ENCODE measurements around the gene CDK9. TPM values are rescaled to one million over a fixed set of nuclear protein-coding genes. Genes with fewer than 3 reads are reported as not detected.
A peak's percentile ranks its signal among the peaks of the same experiment; 100 is the strongest.

The CDK9 gene
- polyA plus RNA-seq, 1 experiment = 45.9 TPM

DNA sequence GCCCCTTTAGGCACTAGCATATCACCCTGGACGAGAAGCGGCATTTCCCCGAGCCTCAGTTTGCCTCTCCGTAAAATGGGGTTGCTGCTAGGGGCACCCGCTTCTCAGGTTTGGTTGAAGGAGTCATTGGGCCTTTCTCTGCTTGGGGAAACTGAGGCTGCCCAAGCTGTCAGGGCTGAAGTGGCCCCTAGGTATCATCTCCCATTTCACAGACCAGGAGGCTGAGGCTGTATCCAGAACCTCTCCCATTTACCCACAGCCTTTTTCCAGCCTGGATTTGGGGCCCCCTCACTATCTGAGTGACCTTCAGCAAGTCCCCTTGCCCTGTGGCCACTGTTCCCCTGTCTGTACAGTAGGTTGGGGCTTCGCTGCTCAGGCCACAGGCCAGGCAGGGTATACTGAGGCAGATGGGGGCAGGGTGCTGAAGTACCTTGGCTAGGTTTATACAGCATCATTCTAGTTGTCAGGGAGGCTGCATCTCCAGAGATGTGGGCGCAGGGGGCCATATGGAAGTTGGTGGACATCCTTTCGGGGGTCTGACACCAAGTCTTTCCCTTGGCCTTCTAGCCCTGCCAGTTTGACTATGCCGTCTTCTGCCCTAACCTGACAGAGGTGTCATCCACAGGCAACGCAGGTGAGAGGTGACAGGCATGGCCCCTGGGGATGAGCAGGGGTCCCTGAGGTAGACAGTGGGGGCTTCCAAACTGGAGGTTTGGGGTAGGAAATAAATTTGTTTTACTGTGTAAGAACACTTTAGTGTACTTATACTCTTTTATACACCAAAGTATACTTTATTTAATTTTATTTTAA, 24.7 kb downstream of the CDK9 start:
- ChIA-PET POLR2A (no interaction called here), CTCF (no interaction called here)
- no peak for TF ChIP-seq CTCF (IDR thresholded peaks at IDR 0.05; ENCODE audit: low read depth, low read length)
- no peak for DNase-seq (ENCODE audit: low read depth, low spot score)
- Histone ChIP-seq H3K27ac (ENCODE audit: low read depth, low read length) (no peak overlapping the region), H3K4me3 (ENCODE audit: low read depth, low read length) (no peak overlapping the region), H3K27me3 (ENCODE audit: control insufficient read depth, insufficient read depth, low read length) (no peaks in the 10 kb centered on the region), H3K9me3 (ENCODE audit: control insufficient read depth, insufficient read depth, low read length) (no peaks in the 10 kb centered on the region; the same call in 1 of the 2 replicates)

DNA sequence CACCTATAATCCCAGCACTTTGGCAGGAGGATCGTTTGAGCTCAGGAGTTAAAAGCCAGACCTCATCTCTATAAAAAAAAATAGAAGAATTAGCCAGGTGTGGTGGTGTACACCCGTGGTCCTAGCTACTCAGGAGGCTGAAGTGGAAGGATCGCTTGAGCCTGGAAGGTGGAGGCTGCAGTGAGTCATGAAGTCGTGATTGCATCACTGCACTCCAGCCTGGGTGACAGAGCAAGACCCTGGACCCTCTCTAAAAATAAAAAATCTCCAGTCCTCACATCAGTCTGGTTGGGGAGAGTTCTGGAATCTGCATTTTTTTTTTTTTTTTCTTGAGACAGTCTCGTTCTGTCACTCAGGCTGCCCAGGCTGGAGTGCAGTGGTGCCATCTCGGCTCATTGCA, 26.2 kb downstream of the CDK9 start:
- POLR2A ChIA-PET = interaction anchor here (0.5 to 1.2 kb wide), 3 partner anchors 9 to 58 kb away, joined by 4 to 5 read pairs (median 4); partner anchors contain the start of gene FPGS
- H3K27me3 ChIP-seq (ENCODE audit: control insufficient read depth, insufficient read depth, low read length) = no peaks in the 10 kb centered on the region
- no peak overlapping the region for H3K27ac ChIP-seq (ENCODE audit: low read depth, low read length)
- no peak overlapping the region for H3K4me3 ChIP-seq (ENCODE audit: low read depth, low read length)
- no peaks in the 10 kb centered on the region; the same call in 1 of the 2 replicates for H3K9me3 ChIP-seq (ENCODE audit: control insufficient read depth, insufficient read depth, low read length)
- no peak for DNase-seq (ENCODE audit: low read depth, low spot score)
- TF ChIP-seq CTCF (IDR thresholded peaks at IDR 0.05; ENCODE audit: low read depth, low read length) = no peak
- CTCF ChIA-PET = no interaction called here

- no peak for DNase-seq (ENCODE audit: low read depth, low spot score)
- no peak overlapping the region for H3K4me3 ChIP-seq (ENCODE audit: low read depth, low read length)
- TF ChIP-seq CTCF (IDR thresholded peaks at IDR 0.05; ENCODE audit: low read depth, low read length) = no peak
- no peaks in the 10 kb centered on the region for H3K27me3 ChIP-seq (ENCODE audit: control insufficient read depth, insufficient read depth, low read length)
- H3K9me3 ChIP-seq (ENCODE audit: control insufficient read depth, insufficient read depth, low read length) = no peaks in the 10 kb centered on the region; the same call in 1 of the 2 replicates
- CTCF ChIA-PET = no interaction called here
- POLR2A ChIA-PET = no interaction called here
- peak overlapping the region; percentile 11 for H3K27ac ChIP-seq (ENCODE audit: low read depth, low read length)
These were observed 27.3 kb downstream of the CDK9 start for GRCh38 chr9:127812936-127813675.

DNA sequence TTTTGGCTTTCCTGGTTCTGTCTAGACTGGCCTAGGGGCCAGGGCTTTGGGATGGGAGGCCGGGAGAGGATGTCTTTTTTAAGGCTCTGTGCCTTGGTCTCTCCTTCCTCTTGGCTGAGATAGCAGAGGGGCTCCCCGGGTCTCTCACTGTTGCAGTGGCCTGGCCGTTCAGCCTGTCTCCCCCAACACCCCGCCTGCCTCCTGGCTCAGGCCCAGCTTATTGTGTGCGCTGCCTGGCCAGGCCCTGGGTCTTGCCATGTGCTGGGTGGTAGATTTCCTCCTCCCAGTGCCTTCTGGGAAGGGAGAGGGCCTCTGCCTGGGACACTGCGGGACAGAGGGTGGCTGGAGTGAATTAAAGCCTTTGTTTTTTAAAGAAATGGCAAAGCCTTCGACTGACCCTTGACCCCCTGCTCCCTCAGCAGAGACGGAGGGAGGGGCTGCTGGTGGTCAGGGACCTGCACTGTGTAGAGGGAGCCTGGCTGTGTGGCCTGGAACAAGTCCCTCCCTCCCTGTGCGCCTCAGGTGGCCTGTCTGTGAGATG, 27.9 kb downstream of the CDK9 start:
- no peak for DNase-seq (ENCODE audit: low read depth, low spot score)
- no peaks in the 10 kb centered on the region for H3K27me3 ChIP-seq (ENCODE audit: control insufficient read depth, insufficient read depth, low read length)
- H3K9me3 ChIP-seq (ENCODE audit: control insufficient read depth, insufficient read depth, low read length) = no peaks in the 10 kb centered on the region; the same call in 1 of the 2 replicates
- no peak for TF ChIP-seq CTCF (IDR thresholded peaks at IDR 0.05; ENCODE audit: low read depth, low read length)
- ChIA-PET CTCF (no interaction called here), POLR2A (no interaction called here)
- H3K27ac ChIP-seq (ENCODE audit: low read depth, low read length) = peak overlapping the region; percentile 11
- H3K4me3 ChIP-seq (ENCODE audit: low read depth, low read length) = no peak overlapping the region

Data from AG04450 (cell line).